Measurements from ENCODE around the gene CPLX3.

The CPLX3 gene

GRCh38 chr15:74873036-74873755 lies 46.8 kb downstream of the CPLX3 start, which contains the start of gene SCAMP2:
Gene SCAMP2 (minus strand): TSS chr15:74873365. CDS start chr15:74873255, 110 bp downstream.
- peak; percentile 82 for DNase-seq (ENCODE audit: low spot score)

- DNase-seq (ENCODE audit: low spot score) = no peak
These were observed 47.5 kb downstream of the CPLX3 start for GRCh38 chr15:74873756-74874424.

GRCh38 chr15:74878273-74878672 lies 51.8 kb downstream of the CPLX3 start:
- DNase-seq (ENCODE audit: low spot score) = no peak
